ENCODE measurements around the gene SEZ6L2. TPM values are rescaled to one million over a fixed set of nuclear protein-coding genes. Genes with fewer than 3 reads are reported as not detected.

The SEZ6L2 gene
- total RNA-seq, 2 experiments from 2014 or later: not detected

DNA sequence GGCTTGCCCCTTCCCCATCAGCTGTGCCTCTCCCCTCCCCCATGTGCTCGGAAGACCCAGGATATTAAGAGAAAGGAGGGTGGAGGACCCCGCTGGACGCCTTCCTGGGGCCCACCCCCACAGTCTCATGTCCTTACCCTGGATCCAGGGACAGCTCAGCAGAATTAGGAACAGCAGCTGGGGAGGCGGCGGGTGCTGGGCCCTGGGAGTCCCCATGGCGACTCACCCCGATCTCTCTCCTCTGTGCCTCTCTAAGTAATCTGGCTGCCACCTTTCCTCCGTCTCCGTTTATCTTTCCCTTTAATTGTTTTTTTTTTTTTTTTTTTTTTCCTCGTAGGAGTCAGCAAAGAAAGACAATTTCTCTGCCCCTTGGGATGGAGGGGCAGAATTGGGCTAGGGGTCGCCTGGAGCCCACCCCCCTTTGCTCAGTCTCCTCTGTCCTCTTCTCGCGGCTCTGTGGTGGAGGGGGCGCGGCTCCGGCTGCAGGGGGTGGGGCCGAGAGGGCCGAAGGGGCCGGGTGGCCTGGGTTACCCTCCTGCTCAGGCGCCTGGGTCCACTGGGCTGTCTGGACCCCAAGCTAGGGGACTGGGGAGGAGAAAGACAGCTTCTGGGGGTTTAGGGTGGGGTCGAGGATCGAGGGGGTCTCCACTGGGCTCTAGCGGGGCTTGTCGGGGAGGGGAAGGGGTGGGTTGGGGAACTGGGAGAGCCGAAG lies 390 bp downstream of the SEZ6L2 start:
- no peak for DNase-seq
- H3K27me3 Mint-ChIP-seq: peaks cover 32% of the 10 kb centered on the region
- ChIA-PET CTCF (interaction anchor here (1.3 to 1.4 kb wide), 2 partner anchors 51 to 63 kb away, joined by 3 to 5 read pairs; partner anchors contain the start of gene TMEM219), POLR2A (interaction anchor here (0.9 to 2.2 kb wide), 7 partner anchors 27 to 109 kb away, joined by 3 to 18 read pairs (median 4); partner anchors contain the start of genes CDIPT, HIRIP3, KCTD13 and KIF22)
- TF ChIP-seq, protein P1, sequence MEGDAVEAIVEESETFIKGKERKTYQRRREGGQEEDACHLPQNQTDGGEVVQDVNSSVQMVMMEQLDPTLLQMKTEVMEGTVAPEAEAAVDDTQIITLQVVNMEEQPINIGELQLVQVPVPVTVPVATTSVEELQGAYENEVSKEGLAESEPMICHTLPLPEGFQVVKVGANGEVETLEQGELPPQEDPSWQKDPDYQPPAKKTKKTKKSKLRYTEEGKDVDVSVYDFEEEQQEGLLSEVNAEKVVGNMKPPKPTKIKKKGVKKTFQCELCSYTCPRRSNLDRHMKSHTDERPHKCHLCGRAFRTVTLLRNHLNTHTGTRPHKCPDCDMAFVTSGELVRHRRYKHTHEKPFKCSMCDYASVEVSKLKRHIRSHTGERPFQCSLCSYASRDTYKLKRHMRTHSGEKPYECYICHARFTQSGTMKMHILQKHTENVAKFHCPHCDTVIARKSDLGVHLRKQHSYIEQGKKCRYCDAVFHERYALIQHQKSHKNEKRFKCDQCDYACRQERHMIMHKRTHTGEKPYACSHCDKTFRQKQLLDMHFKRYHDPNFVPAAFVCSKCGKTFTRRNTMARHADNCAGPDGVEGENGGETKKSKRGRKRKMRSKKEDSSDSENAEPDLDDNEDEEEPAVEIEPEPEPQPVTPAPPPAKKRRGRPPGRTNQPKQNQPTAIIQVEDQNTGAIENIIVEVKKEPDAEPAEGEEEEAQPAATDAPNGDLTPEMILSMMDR (IDR thresholded peaks at IDR 0.05): no peak
- H3K4me3 Mint-ChIP-seq: no peak overlapping the region
- intact Hi-C loops (cut with DNase I, micrococcal nuclease): no loop called here
- H3K9me3 ChIP-seq (ENCODE audit: control insufficient read depth in 1 of 2, insufficient read depth in 1 of 2, low read length in 2 of 2): peaks cover 0 to 23% of the 10 kb centered on the region in 2 experiments
- H3K4me1 ChIP-seq (ENCODE audit: insufficient read depth, low read length): peaks cover 22% of the 10 kb centered on the region
- H3K27ac Mint-ChIP-seq: no peak overlapping the region
- no peaks in the 10 kb centered on the region for H3K36me3 Mint-ChIP-seq (ENCODE audit: low read depth)
- H3K36me3 ChIP-seq (ENCODE audit: insufficient read depth, low read length): no peaks in the 10 kb centered on the region
- H3K4me3 ChIP-seq (ENCODE audit: low read length): no peak overlapping the region
- H3K27me3 ChIP-seq (ENCODE audit: control insufficient read depth in 1 of 2, insufficient read depth in 2 of 2, low read length in 2 of 2): peaks cover 28 to 29% of the 10 kb centered on the region in 2 experiments
- no peak for ATAC-seq (ENCODE audit: poor library complexity)
- H3K4me1 Mint-ChIP-seq (ENCODE audit: low read depth): peaks cover 4% of the 10 kb centered on the region
- no peaks in the 10 kb centered on the region for H3K9me3 Mint-ChIP-seq
- H3K27ac ChIP-seq (ENCODE audit: low read depth in 1 of 2, low read length in 2 of 2): no peak overlapping the region

- no peak overlapping the region for H3K4me3 ChIP-seq (ENCODE audit: low read length)
- CTCF ChIA-PET: no interaction called here
- TF ChIP-seq, protein P1 (IDR thresholded peaks at IDR 0.05): no peak
- Mint-ChIP-seq H3K27ac (no peak overlapping the region), H3K36me3 (ENCODE audit: low read depth) (no peaks in the 10 kb centered on the region), H3K9me3 (no peaks in the 10 kb centered on the region), H3K4me3 (peak overlapping the region; percentile 62), H3K27me3 (peaks cover 32% of the 10 kb centered on the region), H3K4me1 (ENCODE audit: low read depth) (no peaks in the 10 kb centered on the region)
- H3K4me1 ChIP-seq (ENCODE audit: insufficient read depth, low read length): peaks cover 22% of the 10 kb centered on the region
- intact Hi-C loops (cut with DNase I, micrococcal nuclease): no loop called here
- no peaks in the 10 kb centered on the region for H3K36me3 ChIP-seq (ENCODE audit: insufficient read depth, low read length)
- H3K27ac ChIP-seq (ENCODE audit: low read depth in 1 of 2, low read length in 2 of 2): no peak overlapping the region
- peaks cover 28 to 29% of the 10 kb centered on the region in 2 experiments for H3K27me3 ChIP-seq (ENCODE audit: control insufficient read depth in 1 of 2, insufficient read depth in 2 of 2, low read length in 2 of 2)
- ATAC-seq (ENCODE audit: poor library complexity): no peak
- H3K9me3 ChIP-seq (ENCODE audit: control insufficient read depth in 1 of 2, insufficient read depth in 1 of 2, low read length in 2 of 2): peaks cover 0 to 23% of the 10 kb centered on the region in 2 experiments
- DNase-seq: no peak
- POLR2A ChIA-PET: no interaction called here
These were observed 1.1 kb downstream of the SEZ6L2 start for GRCh38 chr16:29898135-29898803.

- H3K4me1 ChIP-seq (ENCODE audit: insufficient read depth, low read length): peaks cover 22% of the 10 kb centered on the region
- TF ChIP-seq, protein P1 (IDR thresholded peaks at IDR 0.05): no peak
- intact Hi-C loops (cut with DNase I, micrococcal nuclease): no loop called here
- Mint-ChIP-seq H3K27ac (no peak overlapping the region), H3K36me3 (ENCODE audit: low read depth) (no peaks in the 10 kb centered on the region), H3K4me1 (ENCODE audit: low read depth) (no peaks in the 10 kb centered on the region), H3K4me3 (no peak overlapping the region), H3K9me3 (no peaks in the 10 kb centered on the region), H3K27me3 (peaks cover 32% of the 10 kb centered on the region)
- ChIA-PET CTCF (no interaction called here), POLR2A (no interaction called here)
- no peaks in the 10 kb centered on the region for H3K36me3 ChIP-seq (ENCODE audit: insufficient read depth, low read length)
- H3K4me3 ChIP-seq (ENCODE audit: low read length): no peak overlapping the region
- peaks cover 28 to 29% of the 10 kb centered on the region in 2 experiments for H3K27me3 ChIP-seq (ENCODE audit: control insufficient read depth in 1 of 2, insufficient read depth in 2 of 2, low read length in 2 of 2)
- H3K27ac ChIP-seq (ENCODE audit: low read depth in 1 of 2, low read length in 2 of 2): no peak overlapping the region
- H3K9me3 ChIP-seq (ENCODE audit: control insufficient read depth in 1 of 2, insufficient read depth in 1 of 2, low read length in 2 of 2): peaks cover 0 to 23% of the 10 kb centered on the region in 2 experiments
- DNase-seq: no peak
- no peak for ATAC-seq (ENCODE audit: poor library complexity)
These were observed 2.0 kb downstream of the SEZ6L2 start for GRCh38 chr16:29897333-29897732.
